Stomach (tissue), 4 donors: ENCODE measurements around the gene DCAF8.

Experiments used
- EP300 ChIP-seq: sonication (generic); formaldehyde crosslinking; IDR thresholded peaks from one replicate; pipeline ENCODE4 v1.6.1; 2017; ENCODE audit warnings: antibody characterized with exemption
- POLR2A ChIP-seq, 4 donors: fragments of 450-650 bp; IDR thresholded peaks; one replicate each; pipeline ENCODE4 v1.6.1; 2016; ENCODE audit warnings: antibody characterized with exemption in 4 of 4, control low read depth in 2 of 4, mild to moderate bottlenecking in 1 of 4, moderate library complexity in 1 of 4
- TF ChIP-seq, protein P1 (sequence below), 7 experiments: fragments of 450-650 bp in 4 of 7; fragments of 200-600 bp in 3 of 7; sonication (generic) in 3 of 7; IDR thresholded peaks; one replicate each; pipeline ENCODE4 v1.5.1; 2016 to 2019; ENCODE audit warnings: antibody characterized with exemption in 7 of 7, control low read depth in 2 of 7, mild to moderate bottlenecking in 1 of 7

DNA sequence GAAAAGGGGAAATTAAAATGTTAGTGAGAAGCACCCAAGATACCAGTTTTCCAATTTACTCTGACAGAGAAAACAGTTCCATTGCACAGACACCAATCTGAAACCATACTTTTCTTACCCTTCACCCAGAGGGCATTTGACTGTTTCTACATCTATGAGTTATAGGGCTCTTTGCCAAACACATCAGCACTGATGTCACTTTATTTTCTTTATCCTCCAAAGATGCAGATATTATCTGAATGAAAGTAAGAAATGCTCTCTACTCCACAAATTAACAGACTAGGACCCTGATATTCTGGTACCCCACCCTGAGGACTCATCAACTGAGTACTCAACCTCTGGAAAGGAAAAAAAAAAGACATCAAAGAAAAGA lies 46.8 kb upstream of the DCAF8 start:
- TF ChIP-seq, protein P1, sequence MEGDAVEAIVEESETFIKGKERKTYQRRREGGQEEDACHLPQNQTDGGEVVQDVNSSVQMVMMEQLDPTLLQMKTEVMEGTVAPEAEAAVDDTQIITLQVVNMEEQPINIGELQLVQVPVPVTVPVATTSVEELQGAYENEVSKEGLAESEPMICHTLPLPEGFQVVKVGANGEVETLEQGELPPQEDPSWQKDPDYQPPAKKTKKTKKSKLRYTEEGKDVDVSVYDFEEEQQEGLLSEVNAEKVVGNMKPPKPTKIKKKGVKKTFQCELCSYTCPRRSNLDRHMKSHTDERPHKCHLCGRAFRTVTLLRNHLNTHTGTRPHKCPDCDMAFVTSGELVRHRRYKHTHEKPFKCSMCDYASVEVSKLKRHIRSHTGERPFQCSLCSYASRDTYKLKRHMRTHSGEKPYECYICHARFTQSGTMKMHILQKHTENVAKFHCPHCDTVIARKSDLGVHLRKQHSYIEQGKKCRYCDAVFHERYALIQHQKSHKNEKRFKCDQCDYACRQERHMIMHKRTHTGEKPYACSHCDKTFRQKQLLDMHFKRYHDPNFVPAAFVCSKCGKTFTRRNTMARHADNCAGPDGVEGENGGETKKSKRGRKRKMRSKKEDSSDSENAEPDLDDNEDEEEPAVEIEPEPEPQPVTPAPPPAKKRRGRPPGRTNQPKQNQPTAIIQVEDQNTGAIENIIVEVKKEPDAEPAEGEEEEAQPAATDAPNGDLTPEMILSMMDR (IDR thresholded peaks at IDR 0.05) = no peak
- TF ChIP-seq POLR2A (IDR thresholded peaks at IDR 0.05) (no peak), EP300 (no peak)
